Fibroblast of skin of scalp (primary cell): ENCODE measurements around the gene ASB9. TPM values are rescaled to one million over a fixed set of nuclear protein-coding genes. Genes with fewer than 3 reads are reported as not detected.
"Not testable (repeated sequence)": the region's sequence is repeated elsewhere in the genome, so short reads cannot be mapped to it uniquely, and the experiment has no call there.

ENCODE experiments used
- DNase-seq: peaks from one replicate; pipeline ENCODE4 v3.0.0-alpha.2; 2013
- polyA plus RNA-seq, 2 experiments: library from polyadenylated mRNA; unstranded; fragments of 120-200 nt; gene quantifications; one replicate each; pipeline ENCODE4 v1.2.1, GENCODE V29; 2013; ENCODE audit not compliant: insufficient read length in 2 of 2

ASB9 gene
- 0.33 TPM for polyA plus RNA-seq (2013, experiment 1 of 2; ENCODE audit: insufficient read length)
- 0.46 TPM for polyA plus RNA-seq (2013, experiment 2 of 2; ENCODE audit: insufficient read length)

- peak; percentile 53 for DNase-seq
These were observed at the start of gene ASB9 for GRCh38 chrX:15269618-15270521. Gene ASB9, minus strand, starts transcription at chrX:15270083. Its CDS starts 209 bp downstream, at chrX:15269874.

GRCh38 chrX:15319075-15319474, 49.2 kb upstream of the ASB9 start:
- no peak for DNase-seq

GRCh38 chrX:15315509-15315908, 45.6 kb upstream of the ASB9 start, which contains the start of gene ASB11:
Gene ASB11, minus strand, starts transcription at chrX:15315640. Its CDS starts 35 bp downstream, at chrX:15315605.
- no peak for DNase-seq

- no peak for DNase-seq
These were observed 44.6 kb upstream of the ASB9 start for GRCh38 chrX:15314472-15314871.

- DNase-seq = no peak
These were observed 41.2 kb upstream of the ASB9 start for GRCh38 chrX:15311119-15311518.

- peak; percentile 28 for DNase-seq
These were observed 40.2 kb upstream of the ASB9 start for GRCh38 chrX:15310117-15310516.

- DNase-seq = not testable (repeated sequence)
These were observed 36.0 kb upstream of the ASB9 start for GRCh38 chrX:15305899-15306298.

GRCh38 chrX:15301924-15302323, 32.0 kb upstream of the ASB9 start:
- DNase-seq = no peak

GRCh38 chrX:15299941-15300851, 30.3 kb upstream of the ASB9 start:
- peak; percentile 7 for DNase-seq

- no peak for DNase-seq
These were observed 28.9 kb upstream of the ASB9 start for GRCh38 chrX:15298780-15299179.

GRCh38 chrX:15298201-15298600, 28.3 kb upstream of the ASB9 start:
- DNase-seq = no peak

- no peak for DNase-seq
These were observed 23.6 kb upstream of the ASB9 start for GRCh38 chrX:15293451-15293850.

GRCh38 chrX:15292861-15293260, 23.0 kb upstream of the ASB9 start:
- no peak for DNase-seq

GRCh38 chrX:15277604-15278003, 7.7 kb upstream of the ASB9 start:
- DNase-seq = no peak

GRCh38 chrX:15274946-15275345, 5.1 kb upstream of the ASB9 start:
- DNase-seq = peak; percentile 5

GRCh38 chrX:15273275-15273674, 3.4 kb upstream of the ASB9 start:
- DNase-seq = not testable (repeated sequence)

GRCh38 chrX:15271757-15272156, 1.9 kb upstream of the ASB9 start:
- DNase-seq = no peak

GRCh38 chrX:15269120-15269519, 763 bp downstream of the ASB9 start:
- DNase-seq = no peak

- no peak for DNase-seq
These were observed 15.0 kb downstream of the ASB9 start for GRCh38 chrX:15254852-15255251.

GRCh38 chrX:15245896-15246295, 24.0 kb downstream of the ASB9 start:
- DNase-seq = no peak

GRCh38 chrX:15244421-15244820, 25.5 kb downstream of the ASB9 start:
- DNase-seq = no peak

- DNase-seq = peak; percentile 43
These were observed 26.9 kb downstream of the ASB9 start for GRCh38 chrX:15242899-15243555.
